IMR-90 (cell line): ENCODE data around the gene EIF4A3. TPM values are rescaled to one million over a fixed set of nuclear protein-coding genes. Genes with fewer than 3 reads are reported as not detected.

Experiments used
- ATAC-seq: fragments of 200-7000 bp; cut with Tn5 transposase; 2 replicates; pipeline ENCODE4 v1.9.1; 2020; ENCODE audit warnings: low read depth, mild to moderate bottlenecking, moderate library complexity
- BruUV-seq: library from RNA; stranded (reverse); fragments of 400-500 nt; replicated peaks from 2 replicates; lab custom pipeline; 2021; lab: Mats Ljungman, UMichigan
- CTCF ChIA-PET: fragments of 300-600 bp; formaldehyde crosslinking; extraction: SDS; loops from one replicate; lab custom pipeline; 2021; ENCODE audit warnings: antibody characterized with exemption; lab: Yijun Ruan, JAX
- POLR2A ChIA-PET: fragments of 300-600 bp; sonication (Branson Sonifier 250); formaldehyde crosslinking; loops from one replicate; lab custom pipeline; 2022; ENCODE audit warnings: antibody characterized with exemption; ENCODE audit not compliant: unreplicated experiment; lab: Charles Lee
- DNase-seq: peaks from one replicate; pipeline ENCODE4 v3.0.0; 2013
- H2AFZ ChIP-seq: replicated peaks from 2 replicates; pipeline ENCODE3; 2013; ENCODE audit warnings: low read length, mild to moderate bottlenecking; ENCODE audit not compliant: poor library complexity
- H2AK5ac ChIP-seq: 2 replicates; pipeline ENCODE4 v1.6.1; 2013; ENCODE audit warnings: low read depth, low read length, inconsistent platforms
- H2AK9ac ChIP-seq: replicated peaks from 2 replicates; pipeline ENCODE3; 2013; ENCODE audit warnings: mild to moderate bottlenecking, low read depth, low read length, moderate library complexity; ENCODE audit not compliant: poor library complexity
- H2BK120ac ChIP-seq: 2 replicates; pipeline ENCODE4 v1.6.1; 2013; ENCODE audit warnings: low read depth, low read length, inconsistent platforms
- H2BK15ac ChIP-seq: 3 replicates; pipeline ENCODE4 v1.6.1; 2013; ENCODE audit warnings: low read depth, low read length, inconsistent platforms
- H2BK20ac ChIP-seq: 2 replicates; pipeline ENCODE4 v1.6.1; 2013; ENCODE audit warnings: low read depth, mild to moderate bottlenecking, inconsistent platforms, low read length, moderate library complexity
- H2BK5ac ChIP-seq: 2 replicates; pipeline ENCODE4 v1.6.1; 2013; ENCODE audit warnings: mild to moderate bottlenecking, low read depth, low read length, inconsistent platforms; ENCODE audit not compliant: poor library complexity, severe bottlenecking
- H3K14ac ChIP-seq: replicated peaks from 2 replicates; pipeline ENCODE4 v1.6.1; 2013; ENCODE audit warnings: low read depth, low read length, inconsistent platforms
- H3K18ac ChIP-seq: 2 replicates; pipeline ENCODE4 v1.6.1; 2013; ENCODE audit warnings: low read depth, low read length, control low read depth
- H3K23ac ChIP-seq: 2 replicates; pipeline ENCODE4 v1.6.1; 2013; ENCODE audit warnings: low read depth, low read length, inconsistent platforms
- H3K27ac ChIP-seq: 2 replicates; pipeline ENCODE4 v1.5.1; 2013; ENCODE audit warnings: mild to moderate bottlenecking, control low read depth, low read length; ENCODE audit not compliant: insufficient read depth
- H3K27me3 ChIP-seq: 2 replicates; pipeline ENCODE4 v1.6.1; 2013; ENCODE audit warnings: low read length; ENCODE audit not compliant: control insufficient read depth, insufficient read depth
- H3K36me3 ChIP-seq: 2 replicates; pipeline ENCODE4 v1.6.1; 2013; ENCODE audit warnings: low read length, mixed read lengths; ENCODE audit not compliant: control insufficient read depth, insufficient read depth
- H3K4ac ChIP-seq: 2 replicates; pipeline ENCODE4 v1.6.1; 2013; ENCODE audit warnings: low read depth, low read length, inconsistent platforms
- H3K4me1 ChIP-seq: 2 replicates; pipeline ENCODE4 v1.6.1; 2013; ENCODE audit warnings: low read length, mixed read lengths; ENCODE audit not compliant: control insufficient read depth, insufficient read depth
- H3K4me2 ChIP-seq: 2 replicates; pipeline ENCODE4 v1.6.1; 2013; ENCODE audit warnings: low read depth, mild to moderate bottlenecking, control low read depth, low read length, moderate library complexity
- H3K4me3 ChIP-seq: 2 replicates; pipeline ENCODE4 v1.5.1; 2013; ENCODE audit warnings: low read depth, mild to moderate bottlenecking, control low read depth, low read length, moderate library complexity; ENCODE audit not compliant: insufficient read depth
- H3K56ac ChIP-seq: 2 replicates; pipeline ENCODE4 v1.6.1; 2013; ENCODE audit warnings: low read length, inconsistent platforms; ENCODE audit not compliant: insufficient read depth; ENCODE audit errors: extremely low read depth
- H3K79me1 ChIP-seq, 2 experiments: 2 replicates each; pipeline ENCODE4 v1.6.1; 2013; ENCODE audit warnings: low read length in 2 of 2, inconsistent platforms in 1 of 2, low read depth in 1 of 2
- H3K9ac ChIP-seq: 2 replicates; pipeline ENCODE4 v1.6.1; 2013; ENCODE audit warnings: low read depth, low read length, control low read depth
- H3K9me1 ChIP-seq: 2 replicates; pipeline ENCODE4 v1.6.1; 2013; ENCODE audit warnings: low read length, inconsistent platforms; ENCODE audit not compliant: insufficient read depth
- H3K9me3 ChIP-seq: 2 replicates; pipeline ENCODE4 v1.6.1; 2013; ENCODE audit warnings: low read length; ENCODE audit not compliant: control insufficient read depth, insufficient read depth
- H4K20me1 ChIP-seq: 2 replicates; pipeline ENCODE4 v1.6.1; 2013; ENCODE audit warnings: low read length, inconsistent platforms; ENCODE audit not compliant: insufficient read depth
- H4K5ac ChIP-seq: 2 replicates; pipeline ENCODE4 v1.6.1; 2013; ENCODE audit warnings: mild to moderate bottlenecking, low read depth, low read length, control low read depth
- H4K8ac ChIP-seq, 2 experiments: 2 replicates each; pipeline ENCODE4 v1.6.1; 2013; ENCODE audit warnings: low read depth in 2 of 2, low read length in 2 of 2, control low read depth in 1 of 2, inconsistent platforms in 1 of 2
- H4K91ac ChIP-seq: 2 replicates; pipeline ENCODE4 v1.6.1; 2013; ENCODE audit warnings: low read depth, low read length, inconsistent platforms; ENCODE audit not compliant: insufficient read depth
- BHLHE40 ChIP-seq: fragments of 150-350 bp; IDR thresholded peaks from 2 replicates; pipeline ENCODE4 v1.6.1; 2016; ENCODE audit warnings: mild to moderate bottlenecking, low read depth, low read length
- CEBPB ChIP-seq: IDR thresholded peaks from 2 replicates; pipeline ENCODE4 v1.6.1; 2012; ENCODE audit warnings: low read depth, low read length, improper control_type of control experiment
- CHD1 ChIP-seq: IDR thresholded peaks from 2 replicates; pipeline ENCODE4 v1.6.1; 2012; ENCODE audit warnings: low read depth, low read length, improper control_type of control experiment
- FOS ChIP-seq: fragments of 150-350 bp; IDR thresholded peaks from 2 replicates; pipeline ENCODE4 v1.6.1; 2016; ENCODE audit warnings: low read depth, low read length
- MAFK ChIP-seq: IDR thresholded peaks from 2 replicates; pipeline ENCODE4 v1.6.1; 2012; ENCODE audit warnings: low read depth, low read length, improper control_type of control experiment
- MAZ ChIP-seq: IDR thresholded peaks from 2 replicates; pipeline ENCODE4 v1.6.1; 2012; ENCODE audit warnings: low read depth, mild to moderate bottlenecking, low read length, improper control_type of control experiment, moderate library complexity, borderline replicate concordance
- MXI1 ChIP-seq: IDR thresholded peaks from 2 replicates; pipeline ENCODE4 v1.6.1; 2012; ENCODE audit warnings: low read depth, mild to moderate bottlenecking, low read length, moderate library complexity, borderline replicate concordance
- NFE2L2 ChIP-seq: fragments of 150-350 bp; IDR thresholded peaks from 2 replicates; pipeline ENCODE4 v1.6.1; 2016; ENCODE audit warnings: low read depth, mild to moderate bottlenecking, low read length
- POLR2A ChIP-seq: IDR thresholded peaks from 2 replicates; pipeline ENCODE4 v1.6.1; 2012; ENCODE audit warnings: mild to moderate bottlenecking, low read depth, low read length
- RAD21 ChIP-seq: IDR thresholded peaks from 2 replicates; pipeline ENCODE4 v1.6.1; 2012; ENCODE audit warnings: low read length, improper control_type of control experiment
- RCOR1 ChIP-seq: IDR thresholded peaks from 2 replicates; pipeline ENCODE4 v1.6.1; 2012; ENCODE audit warnings: mild to moderate bottlenecking, low read length, improper control_type of control experiment; ENCODE audit not compliant: insufficient replicate concordance
- RFX5 ChIP-seq: IDR thresholded peaks from 2 replicates; pipeline ENCODE4 v1.8.0; 2012; ENCODE audit warnings: low read depth, mild to moderate bottlenecking, low read length, moderate library complexity
- SMC3 ChIP-seq: fragments of 150-350 bp; IDR thresholded peaks from 2 replicates; pipeline ENCODE4 v1.6.1; 2016; ENCODE audit warnings: low read depth, mild to moderate bottlenecking, antibody characterized with exemption, low read length, moderate library complexity
- whole genome bisulfite sequencing, 2 experiments: methylation state at CpG; one replicate each; pipeline versions ENCODE4 v1.1.5 to v1.1.7; 2013; ENCODE audit warnings: missing lambda C conversion rate in 2 of 2; ENCODE audit not compliant: insufficient read length in 1 of 2; ENCODE audit errors: extremely low coverage in 2 of 2; 5-methylcytosine and 5-hydroxymethylcytosine counted together
- dilution Hi-C: fragments of 300-500 bp; cut with HindIII; formaldehyde crosslinking; loops from one replicate; pipeline ENCODE4 v1.14.3; 2018; ENCODE audit warnings: low sequenced_read_pairs; ENCODE audit not compliant: unreplicated experiment
- in situ Hi-C: fragments of 300-500 bp; cut with MboI; formaldehyde crosslinking; loops from 3 replicates; pipeline ENCODE4 v1.14.3; 2019; ENCODE audit warnings: low sequenced_read_pairs, inconsistent platforms, mixed read lengths
- intact Hi-C: fragments of 100-400 bp; cut with micrococcal nuclease; formaldehyde crosslinking; loops from 2 replicates; pipeline ENCODE4 v1.10.0; 2022
- polyA plus RNA-seq, 3 experiments: library from polyadenylated mRNA; depleted of rRNA; stranded (reverse); fragments of >200 nt; gene quantifications; 2 replicates each; pipeline ENCODE4 v1.2.3, GENCODE V29; 2012; ENCODE audit warnings: low replicate concordance in 1 of 3
- total RNA-seq: library from RNA; depleted of rRNA; stranded (reverse); fragments of >200 nt; gene quantifications from 2 replicates; pipeline ENCODE4 v1.2.3, GENCODE V29; 2012
- TF ChIP-seq, protein P1 (sequence below): conservative IDR thresholded peaks from 2 replicates; pipeline ENCODE4 v1.5.1; 2012; ENCODE audit warnings: mild to moderate bottlenecking, low read depth, low read length, improper control_type of control experiment
- TF ChIP-seq, protein P2 (sequence below): fragments of 150-350 bp; IDR thresholded peaks from 2 replicates; pipeline ENCODE4 v1.6.1; 2017; ENCODE audit warnings: mild to moderate bottlenecking, antibody characterized with exemption, low read length, low read depth

EIF4A3 gene
- total and polyA plus RNA-seq, 2 of the 4 experiments (the other 2 are of a cell fraction), result 85.3 to 97.1 TPM

- H4K5ac ChIP-seq, result no peak overlapping the region
- no peak overlapping the region for H3K9ac ChIP-seq
- no peak overlapping the region for H2BK120ac ChIP-seq
- in situ Hi-C loops, result no loop called here
- H3K79me1 ChIP-seq, result peaks cover 0 to 14% of the 10 kb centered on the region in 2 experiments; a peak in 3 of 4 replicates
- no peak overlapping the region for H3K18ac ChIP-seq
- H3K27ac ChIP-seq, result no peak overlapping the region
- H3K14ac ChIP-seq, result no peak overlapping the region
- no peaks in the 10 kb centered on the region for H3K36me3 ChIP-seq
- no peak overlapping the region for H2BK5ac ChIP-seq
- H3K9me1 ChIP-seq, result peaks cover 8% of the 10 kb centered on the region
- no peak for TF ChIP-seq MAFK
- no peak for TF ChIP-seq FOS
- TF ChIP-seq CHD1, result no peak
- TF ChIP-seq, protein P1, sequence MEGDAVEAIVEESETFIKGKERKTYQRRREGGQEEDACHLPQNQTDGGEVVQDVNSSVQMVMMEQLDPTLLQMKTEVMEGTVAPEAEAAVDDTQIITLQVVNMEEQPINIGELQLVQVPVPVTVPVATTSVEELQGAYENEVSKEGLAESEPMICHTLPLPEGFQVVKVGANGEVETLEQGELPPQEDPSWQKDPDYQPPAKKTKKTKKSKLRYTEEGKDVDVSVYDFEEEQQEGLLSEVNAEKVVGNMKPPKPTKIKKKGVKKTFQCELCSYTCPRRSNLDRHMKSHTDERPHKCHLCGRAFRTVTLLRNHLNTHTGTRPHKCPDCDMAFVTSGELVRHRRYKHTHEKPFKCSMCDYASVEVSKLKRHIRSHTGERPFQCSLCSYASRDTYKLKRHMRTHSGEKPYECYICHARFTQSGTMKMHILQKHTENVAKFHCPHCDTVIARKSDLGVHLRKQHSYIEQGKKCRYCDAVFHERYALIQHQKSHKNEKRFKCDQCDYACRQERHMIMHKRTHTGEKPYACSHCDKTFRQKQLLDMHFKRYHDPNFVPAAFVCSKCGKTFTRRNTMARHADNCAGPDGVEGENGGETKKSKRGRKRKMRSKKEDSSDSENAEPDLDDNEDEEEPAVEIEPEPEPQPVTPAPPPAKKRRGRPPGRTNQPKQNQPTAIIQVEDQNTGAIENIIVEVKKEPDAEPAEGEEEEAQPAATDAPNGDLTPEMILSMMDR, result no peak
- TF ChIP-seq MAZ, result no peak
- no peak for TF ChIP-seq RFX5
- no peak for TF ChIP-seq BHLHE40
- TF ChIP-seq NFE2L2, result no peak
- TF ChIP-seq, protein P2, sequence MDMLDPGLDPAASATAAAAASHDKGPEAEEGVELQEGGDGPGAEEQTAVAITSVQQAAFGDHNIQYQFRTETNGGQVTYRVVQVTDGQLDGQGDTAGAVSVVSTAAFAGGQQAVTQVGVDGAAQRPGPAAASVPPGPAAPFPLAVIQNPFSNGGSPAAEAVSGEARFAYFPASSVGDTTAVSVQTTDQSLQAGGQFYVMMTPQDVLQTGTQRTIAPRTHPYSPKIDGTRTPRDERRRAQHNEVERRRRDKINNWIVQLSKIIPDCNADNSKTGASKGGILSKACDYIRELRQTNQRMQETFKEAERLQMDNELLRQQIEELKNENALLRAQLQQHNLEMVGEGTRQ, result no peak
- TF ChIP-seq SMC3, result no peak
- TF ChIP-seq CEBPB, result no peak
- no peak for TF ChIP-seq RAD21
- no peak for TF ChIP-seq RCOR1
- TF ChIP-seq POLR2A, result no peak
- TF ChIP-seq MXI1, result no peak
- H2AFZ ChIP-seq, result no peak overlapping the region
- peak overlapping the region; percentile 58 for H2AK9ac ChIP-seq
- H3K4me1 ChIP-seq, result peaks cover 6% of the 10 kb centered on the region
- intact Hi-C loops, result loop anchor here (5.0 kb wide), 1 partner anchor 44 kb away; the partner anchor contains the start of gene EIF4A3
- CTCF ChIA-PET, result interaction anchor here (0.6 kb wide), 1 partner anchor 24 kb away, joined by 4 read pairs; no protein-coding TSS in a partner anchor
- no peak overlapping the region for H3K4ac ChIP-seq
- H4K91ac ChIP-seq, result no peak overlapping the region
- H2AK5ac ChIP-seq, result no peak overlapping the region
- dilution Hi-C loops, result no loop called here
- ATAC-seq (no peak), DNase-seq (no peak)
- no peak overlapping the region for H3K4me3 ChIP-seq
- H4K20me1 ChIP-seq, result no peaks in the 10 kb centered on the region
- no peak overlapping the region for H4K8ac ChIP-seq
- H3K23ac ChIP-seq, result no peak overlapping the region
- H3K56ac ChIP-seq, result no peak overlapping the region
- H3K9me3 ChIP-seq, result no peaks in the 10 kb centered on the region
- H3K4me2 ChIP-seq, result no peak overlapping the region
- no peak overlapping the region for H2BK15ac ChIP-seq
- POLR2A ChIA-PET, result no interaction called here
- no peaks in the 10 kb centered on the region for H3K27me3 ChIP-seq
- WGBS, 2 experiments, result 76% methylated on average over 8 of the region's 19 CpGs; no CpG with 5 or more reads in 1 of the 2 experiments
- no TSS peak for BruUV-seq
- no peak overlapping the region for H2BK20ac ChIP-seq
These were observed 43.4 kb downstream of the EIF4A3 start for GRCh38 chr17:80103449-80104085.
